T-helper 17 cell (primary cell): ENCODE data around the gene SYT1. TPM values are rescaled to one million over a fixed set of nuclear protein-coding genes. Genes with fewer than 3 reads are reported as not detected.
"Not testable (repeated sequence)": the region's sequence is repeated elsewhere in the genome, so short reads cannot be mapped to it uniquely, and the experiment has no call there.

Experiments
- ATAC-seq: fragments of 150-1000 bp; cut with Tn5 transposase; 2 replicates; pipeline ENCODE4 v1.10.0; 2021; ENCODE audit warnings: mild to moderate bottlenecking, moderate library complexity
- DNase-seq, 3 donors: peaks; one replicate each; pipeline versions ENCODE4 v3.0.0 to v3.0.0-alpha.2; 2020 to 2021
- H3K9me3 ChIP-seq: one replicate; pipeline ENCODE4 v1.7.0; 2013; ENCODE audit warnings: low read length, mild to moderate bottlenecking; ENCODE audit not compliant: control insufficient read depth, poor library complexity, severe bottlenecking
- H3K27ac Mint-ChIP-seq: one replicate; pipeline ENCODE4 v1.8.0; 2022; ENCODE audit warnings: mild to moderate bottlenecking, moderate library complexity, mixed read lengths
- H3K27me3 Mint-ChIP-seq: one replicate; pipeline ENCODE4 v1.8.0; 2022; ENCODE audit warnings: mixed read lengths
- H3K36me3 Mint-ChIP-seq: one replicate; pipeline ENCODE4 v1.8.0; 2022; ENCODE audit warnings: low read depth, mixed read lengths
- H3K4me1 Mint-ChIP-seq: one replicate; pipeline ENCODE4 v1.8.0; 2022; ENCODE audit warnings: mild to moderate bottlenecking, mixed read lengths
- H3K4me3 Mint-ChIP-seq: one replicate; pipeline ENCODE4 v1.8.0; 2022; ENCODE audit warnings: mild to moderate bottlenecking, moderate library complexity, mixed read lengths
- total RNA-seq, 4 donors: library from RNA in 2 of 4; stranded (reverse) in 2 of 4; gene quantifications; one replicate each; pipeline ENCODE4 v1.2.3 and lab custom pipeline; 2022 to 2026

Gene SYT1
- total RNA-seq (not detected), total RNA-seq (lab: John Stamatoyannopoulos, UW) (0 reads per million in 2 donors)

GRCh38 chr12:78864403-78864869 is at the start of gene SYT1:
SYT1 (plus strand) TSS chr12:78864774.
- DNase-seq (no peak), ATAC-seq (no peak)
- Mint-ChIP-seq H3K4me1 (no peaks in the 10 kb centered on the region), H3K4me3 (no peak within 1 kb of the TSS), H3K27ac (no peak within 1 kb of the TSS), H3K27me3 (no peaks in the 10 kb centered on the region), H3K36me3 (no peaks in the 10 kb centered on the region)
- no peaks in the 10 kb centered on the region for H3K9me3 ChIP-seq

- DNase-seq, result no peak
- no peaks in the 10 kb centered on the region for H3K9me3 ChIP-seq
- ATAC-seq, result no peak
- Mint-ChIP-seq H3K27ac (no peak overlapping the region), H3K27me3 (no peaks in the 10 kb centered on the region), H3K36me3 (no peaks in the 10 kb centered on the region), H3K4me1 (no peaks in the 10 kb centered on the region), H3K4me3 (no peak overlapping the region)
These were observed 46.1 kb upstream of the SYT1 start for GRCh38 chr12:78818487-78818886.

GRCh38 chr12:78820946-78821345 is 43.6 kb upstream of the SYT1 start:
- H3K27me3 Mint-ChIP-seq, result no peaks in the 10 kb centered on the region
- ATAC-seq, result no peak
- H3K36me3 Mint-ChIP-seq, result no peaks in the 10 kb centered on the region
- no peak overlapping the region for H3K27ac Mint-ChIP-seq
- DNase-seq, result no peak
- no peak overlapping the region for H3K4me3 Mint-ChIP-seq
- H3K9me3 ChIP-seq, result no peaks in the 10 kb centered on the region
- H3K4me1 Mint-ChIP-seq, result no peaks in the 10 kb centered on the region

GRCh38 chr12:78824918-78825317 is 39.7 kb upstream of the SYT1 start:
- Mint-ChIP-seq H3K27ac (no peak overlapping the region), H3K27me3 (no peaks in the 10 kb centered on the region), H3K4me1 (no peaks in the 10 kb centered on the region), H3K4me3 (no peak overlapping the region), H3K36me3 (no peaks in the 10 kb centered on the region)
- ATAC-seq (no peak), DNase-seq (no peak)
- no peaks in the 10 kb centered on the region for H3K9me3 ChIP-seq

GRCh38 chr12:78829690-78830089 is 34.9 kb upstream of the SYT1 start:
- no peak overlapping the region for H3K4me3 Mint-ChIP-seq

GRCh38 chr12:78835493-78835892 is 29.1 kb upstream of the SYT1 start:
- H3K4me1 Mint-ChIP-seq, result no peaks in the 10 kb centered on the region
- ATAC-seq, result no peak
- H3K36me3 Mint-ChIP-seq, result no peaks in the 10 kb centered on the region
- no peaks in the 10 kb centered on the region for H3K27me3 Mint-ChIP-seq
- H3K27ac Mint-ChIP-seq, result no peak overlapping the region
- no peaks in the 10 kb centered on the region for H3K9me3 ChIP-seq
- H3K4me3 Mint-ChIP-seq, result no peak overlapping the region
- no peak for DNase-seq

More at GRCh38 chr12:78829690-78830089, 34.9 kb upstream of the SYT1 start:
- H3K9me3 ChIP-seq, result no peaks in the 10 kb centered on the region
- DNase-seq, result no peak
- Mint-ChIP-seq H3K27ac (no peak overlapping the region), H3K27me3 (no peaks in the 10 kb centered on the region), H3K4me1 (no peaks in the 10 kb centered on the region), H3K36me3 (no peaks in the 10 kb centered on the region)
- ATAC-seq, result no peak

- not testable (repeated sequence) for H3K27me3 Mint-ChIP-seq, H3K36me3 Mint-ChIP-seq, H3K4me3 Mint-ChIP-seq, H3K9me3 ChIP-seq, ATAC-seq, DNase-seq, H3K4me1 Mint-ChIP-seq, H3K27ac Mint-ChIP-seq
These were observed 24.0 kb upstream of the SYT1 start for GRCh38 chr12:78840518-78841019.

- H3K36me3 Mint-ChIP-seq, result no peaks in the 10 kb centered on the region
- H3K4me1 Mint-ChIP-seq, result no peaks in the 10 kb centered on the region
- H3K27me3 Mint-ChIP-seq, result no peaks in the 10 kb centered on the region
- ATAC-seq (no peak), DNase-seq (no peak)
- no peak overlapping the region for H3K27ac Mint-ChIP-seq
- no peaks in the 10 kb centered on the region for H3K9me3 ChIP-seq
- H3K4me3 Mint-ChIP-seq, result no peak overlapping the region
These were observed 11.3 kb upstream of the SYT1 start for GRCh38 chr12:78853231-78853630.

- H3K27ac Mint-ChIP-seq, result no peak overlapping the region
- no peak for ATAC-seq
These were observed 832 bp upstream of the SYT1 start for GRCh38 chr12:78863482-78864402.

GRCh38 chr12:78864870-78865463 is 393 bp downstream of the SYT1 start:
- DNase-seq, result no peak
- Mint-ChIP-seq H3K4me1 (no peaks in the 10 kb centered on the region), H3K36me3 (no peaks in the 10 kb centered on the region), H3K27me3 (no peaks in the 10 kb centered on the region), H3K4me3 (no peak overlapping the region), H3K27ac (no peak overlapping the region)
- ATAC-seq, result no peak
- H3K9me3 ChIP-seq, result no peaks in the 10 kb centered on the region

More at GRCh38 chr12:78863482-78864402, 832 bp upstream of the SYT1 start:
- Mint-ChIP-seq H3K4me3 (no peak overlapping the region), H3K27me3 (no peaks in the 10 kb centered on the region), H3K4me1 (no peaks in the 10 kb centered on the region), H3K36me3 (no peaks in the 10 kb centered on the region)
- no peak for DNase-seq
- H3K9me3 ChIP-seq, result no peaks in the 10 kb centered on the region

GRCh38 chr12:78865516-78865915 is 942 bp downstream of the SYT1 start:
- ATAC-seq (no peak), DNase-seq (no peak)
- no peaks in the 10 kb centered on the region for H3K36me3 Mint-ChIP-seq
- no peaks in the 10 kb centered on the region for H3K9me3 ChIP-seq
- H3K27me3 Mint-ChIP-seq, result no peaks in the 10 kb centered on the region
- H3K4me3 Mint-ChIP-seq, result no peak overlapping the region
- no peak overlapping the region for H3K27ac Mint-ChIP-seq
- H3K4me1 Mint-ChIP-seq, result no peaks in the 10 kb centered on the region

- no peaks in the 10 kb centered on the region for H3K36me3 Mint-ChIP-seq
- no peak overlapping the region for H3K4me3 Mint-ChIP-seq
- DNase-seq (no peak), ATAC-seq (no peak)
- H3K27me3 Mint-ChIP-seq, result no peaks in the 10 kb centered on the region
- no peak overlapping the region for H3K27ac Mint-ChIP-seq
- H3K9me3 ChIP-seq, result no peaks in the 10 kb centered on the region
- no peaks in the 10 kb centered on the region for H3K4me1 Mint-ChIP-seq
These were observed 1.9 kb downstream of the SYT1 start for GRCh38 chr12:78866518-78866917.

- no peaks in the 10 kb centered on the region for H3K27me3 Mint-ChIP-seq
- H3K4me3 Mint-ChIP-seq, result no peak overlapping the region
- no peaks in the 10 kb centered on the region for H3K9me3 ChIP-seq
- DNase-seq (no peak), ATAC-seq (no peak)
- no peak overlapping the region for H3K27ac Mint-ChIP-seq
- H3K36me3 Mint-ChIP-seq, result no peaks in the 10 kb centered on the region
- H3K4me1 Mint-ChIP-seq, result no peaks in the 10 kb centered on the region
These were observed 6.0 kb downstream of the SYT1 start for GRCh38 chr12:78870539-78870938.
